Measurements from ENCODE around the gene ADGRB2.

- TF ChIP-seq POLR2A (IDR thresholded peaks at IDR 0.05): no peak
- no peak for TF ChIP-seq CTCF (IDR thresholded peaks at IDR 0.05)
Measured at GRCh38 chr1:31768939-31769704, 5.0 kb upstream of the ADGRB2 start.
